ENCODE results near the gene HNMT.

Gene HNMT

DNA sequence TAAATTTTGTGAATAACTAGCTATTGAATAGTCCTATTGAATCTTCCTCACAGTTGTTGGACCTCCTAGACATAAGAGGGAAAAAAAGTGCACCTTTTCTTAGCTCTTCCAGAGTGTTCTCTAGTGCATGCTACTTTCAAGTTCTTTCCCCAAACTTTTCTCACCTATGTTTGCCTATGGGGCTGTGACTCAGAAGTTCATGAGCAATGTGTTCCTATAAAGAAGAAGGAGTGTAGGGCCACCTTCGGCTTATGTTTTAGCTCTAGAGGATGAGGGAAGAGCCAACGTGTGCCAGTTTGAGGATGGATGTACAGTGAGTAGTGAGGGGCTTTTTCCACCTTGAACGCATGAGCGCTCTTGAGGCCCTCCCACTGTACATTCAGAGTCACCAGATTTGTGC, 27.0 kb upstream of the HNMT start:
- H3K4me1 ChIP-seq (ENCODE audit: insufficient read depth, poor library complexity, severe bottlenecking) = no peaks in the 10 kb centered on the region
- H3K4me3 ChIP-seq (ENCODE audit: severe bottlenecking) = no peak overlapping the region
- no peaks in the 10 kb centered on the region for H3K36me3 ChIP-seq (ENCODE audit: low read depth)
- ATAC-seq (ENCODE audit: low read depth) (no peak), DNase-seq (ENCODE audit: low spot score) (no peak)
- TF ChIP-seq CTCF (IDR thresholded peaks at IDR 0.05; ENCODE audit: poor library complexity, severe bottlenecking) = no peak
- H3K27ac ChIP-seq (ENCODE audit: poor library complexity, severe bottlenecking) = no peak overlapping the region
- no peaks in the 10 kb centered on the region for H3K27me3 ChIP-seq (ENCODE audit: insufficient read depth, poor library complexity, severe bottlenecking)
- no peaks in the 10 kb centered on the region for H3K9me3 ChIP-seq (ENCODE audit: severe bottlenecking)

DNA sequence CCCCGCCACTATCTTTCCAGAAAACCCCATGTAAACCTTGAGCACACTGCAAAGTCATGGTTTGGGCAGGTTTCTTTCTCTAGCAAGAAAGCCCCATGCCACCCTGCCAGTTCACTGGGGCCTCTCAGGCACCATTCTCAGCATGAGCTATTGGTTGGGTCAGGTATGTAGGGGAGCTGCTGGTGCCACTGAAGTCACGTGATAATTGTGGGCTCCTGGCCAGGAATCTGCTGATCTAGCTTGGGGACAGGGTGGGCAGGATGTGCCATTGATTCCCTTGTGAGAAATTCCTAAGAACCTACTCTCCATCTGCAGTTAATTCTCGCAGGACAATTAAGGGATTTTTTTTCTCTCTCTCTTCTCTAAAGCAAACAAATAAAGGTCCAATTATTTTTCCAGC, 26.5 kb upstream of the HNMT start:
- no peak for ATAC-seq (ENCODE audit: low read depth)
- no peak for TF ChIP-seq CTCF (IDR thresholded peaks at IDR 0.05; ENCODE audit: poor library complexity, severe bottlenecking)

GRCh38 chr2:137938204-137938603, 26.1 kb upstream of the HNMT start:
- Histone ChIP-seq H3K4me3 (ENCODE audit: severe bottlenecking) (no peak overlapping the region), H3K36me3 (ENCODE audit: low read depth) (no peaks in the 10 kb centered on the region), H3K9me3 (ENCODE audit: severe bottlenecking) (no peaks in the 10 kb centered on the region), H3K4me1 (ENCODE audit: insufficient read depth, poor library complexity, severe bottlenecking) (no peaks in the 10 kb centered on the region), H3K27ac (ENCODE audit: poor library complexity, severe bottlenecking) (no peak overlapping the region), H3K27me3 (ENCODE audit: insufficient read depth, poor library complexity, severe bottlenecking) (no peaks in the 10 kb centered on the region)
- ATAC-seq (ENCODE audit: low read depth) (no peak), DNase-seq (ENCODE audit: low spot score) (no peak)
- TF ChIP-seq CTCF (IDR thresholded peaks at IDR 0.05; ENCODE audit: poor library complexity, severe bottlenecking) = no peak

More for the DNA sequence above, 26.5 kb upstream of the HNMT start:
- Histone ChIP-seq H3K36me3 (ENCODE audit: low read depth) (no peaks in the 10 kb centered on the region), H3K9me3 (ENCODE audit: severe bottlenecking) (no peaks in the 10 kb centered on the region), H3K27me3 (ENCODE audit: insufficient read depth, poor library complexity, severe bottlenecking) (no peaks in the 10 kb centered on the region), H3K27ac (ENCODE audit: poor library complexity, severe bottlenecking) (no peak overlapping the region), H3K4me1 (ENCODE audit: insufficient read depth, poor library complexity, severe bottlenecking) (no peaks in the 10 kb centered on the region), H3K4me3 (ENCODE audit: severe bottlenecking) (no peak overlapping the region)
- no peak for DNase-seq (ENCODE audit: low spot score)

- Histone ChIP-seq H3K27ac (ENCODE audit: poor library complexity, severe bottlenecking) (no peak overlapping the region), H3K27me3 (ENCODE audit: insufficient read depth, poor library complexity, severe bottlenecking) (no peaks in the 10 kb centered on the region), H3K36me3 (ENCODE audit: low read depth) (no peaks in the 10 kb centered on the region), H3K9me3 (ENCODE audit: severe bottlenecking) (no peaks in the 10 kb centered on the region), H3K4me3 (ENCODE audit: severe bottlenecking) (no peak overlapping the region), H3K4me1 (ENCODE audit: insufficient read depth, poor library complexity, severe bottlenecking) (no peaks in the 10 kb centered on the region)
- no peak for ATAC-seq (ENCODE audit: low read depth)
- no peak for DNase-seq (ENCODE audit: low spot score)
- no peak for TF ChIP-seq CTCF (IDR thresholded peaks at IDR 0.05; ENCODE audit: poor library complexity, severe bottlenecking)
Measured at GRCh38 chr2:137939026-137939425, 25.2 kb upstream of the HNMT start.

DNA sequence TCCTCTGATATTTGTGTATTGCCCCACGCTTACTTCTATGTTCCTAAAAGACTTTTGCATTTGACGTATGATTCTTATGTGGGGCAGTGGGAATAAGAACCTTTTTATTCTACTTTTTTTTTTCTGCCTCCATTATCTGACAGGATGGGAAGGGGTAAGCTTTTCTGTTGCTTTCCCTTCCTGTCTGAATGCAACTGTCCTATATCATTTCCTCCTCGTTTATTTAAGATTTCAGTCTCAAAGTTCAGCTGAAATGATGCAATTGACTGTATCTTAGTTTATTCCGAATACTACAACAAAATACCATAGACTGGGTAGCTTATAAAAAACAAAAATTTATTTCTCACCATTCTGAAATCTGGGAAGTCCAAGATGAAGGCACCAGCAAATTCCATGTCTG, 24.1 kb upstream of the HNMT start:
- Histone ChIP-seq H3K36me3 (ENCODE audit: low read depth) (no peaks in the 10 kb centered on the region), H3K9me3 (ENCODE audit: severe bottlenecking) (no peaks in the 10 kb centered on the region), H3K27ac (ENCODE audit: poor library complexity, severe bottlenecking) (no peak overlapping the region), H3K4me3 (ENCODE audit: severe bottlenecking) (no peak overlapping the region), H3K4me1 (ENCODE audit: insufficient read depth, poor library complexity, severe bottlenecking) (no peaks in the 10 kb centered on the region), H3K27me3 (ENCODE audit: insufficient read depth, poor library complexity, severe bottlenecking) (no peaks in the 10 kb centered on the region)
- ATAC-seq (ENCODE audit: low read depth) (no peak), DNase-seq (ENCODE audit: low spot score) (no peak)
- TF ChIP-seq CTCF (IDR thresholded peaks at IDR 0.05; ENCODE audit: poor library complexity, severe bottlenecking) = no peak

All from RWPE2 (cell line).